H1 (cell line): ENCODE data around the gene ZNF281. TPM values are rescaled to one million over a fixed set of nuclear protein-coding genes. Genes with fewer than 3 reads are reported as not detected.

Source experiments
- CTCF ChIA-PET: fragments of 300-600 bp; sonication (Branson Sonifier 250); formaldehyde crosslinking; loops from one replicate; lab custom pipeline; 2021; ENCODE audit not compliant: partially characterized antibody; lab: Charles Lee
- POLR2A ChIA-PET: fragments of 300-600 bp; sonication (Branson Sonifier 250); formaldehyde crosslinking; loops from one replicate; lab custom pipeline; 2021; ENCODE audit warnings: inconsistent platforms; ENCODE audit not compliant: partially characterized antibody; lab: Charles Lee
- DNase-seq, 2 experiments: peaks; one replicate each; pipeline versions ENCODE4 v3.0.0 to v3.0.0-alpha.2; 2010 to 2022; ENCODE audit warnings: low spot score in 2 of 2, low read depth in 1 of 2, mixed read lengths in 1 of 2
- FAIRE-seq: peaks from 2 replicates; lab custom pipeline; 2011; peaks lifted over from hg19 to GRCh38; lab: Jason Lieb, UNC
- H2AFZ ChIP-seq: 2 replicates; pipeline ENCODE4 v1.8.1; 2012; ENCODE audit warnings: low read length, inconsistent platforms
- H2AK5ac ChIP-seq: 2 replicates; pipeline ENCODE4 v1.6.1; 2013; ENCODE audit warnings: low read depth, low read length
- H2BK120ac ChIP-seq: replicated peaks from 2 replicates; pipeline ENCODE3; 2013; ENCODE audit warnings: low read depth, low read length, inconsistent platforms
- H2BK12ac ChIP-seq: 2 replicates; pipeline ENCODE4 v1.6.1; 2013; ENCODE audit warnings: low read depth, low read length
- H2BK15ac ChIP-seq: 2 replicates; pipeline ENCODE4 v1.6.1; 2013; ENCODE audit warnings: low read length
- H2BK20ac ChIP-seq: 2 replicates; pipeline ENCODE4 v1.6.1; 2013; ENCODE audit warnings: low read length
- H2BK5ac ChIP-seq: 2 replicates; pipeline ENCODE4 v1.6.1; 2013; ENCODE audit warnings: low read depth, low read length
- H3K14ac ChIP-seq: 2 replicates; pipeline ENCODE4 v1.6.1; 2013; ENCODE audit warnings: inconsistent platforms; ENCODE audit not compliant: insufficient read length
- H3K18ac ChIP-seq: 2 replicates; pipeline ENCODE4 v1.6.1; 2013; ENCODE audit warnings: low read length; ENCODE audit errors: extremely low read depth
- H3K23ac ChIP-seq: 2 replicates; pipeline ENCODE4 v1.6.1; 2013; ENCODE audit warnings: inconsistent platforms; ENCODE audit not compliant: insufficient read length
- H3K23me2 ChIP-seq: 2 replicates; pipeline ENCODE4 v1.6.1; 2013; ENCODE audit warnings: low read depth, low read length
- H3K27ac ChIP-seq: 2 replicates; pipeline ENCODE4 v1.6.1; 2011; ENCODE audit warnings: low read depth, low read length, inconsistent platforms
- H3K27me3 ChIP-seq, 4 experiments: replicated peaks in 1 of 4; 1 replicate in 1 of 4; 2 replicates in 3 of 4; pipeline versions ENCODE4 v1.6.1 to v1.8.1; 2011 to 2013; ENCODE audit warnings: low read length in 3 of 4, mild to moderate bottlenecking in 3 of 4, inconsistent platforms in 2 of 4, mixed read lengths in 2 of 4, moderate library complexity in 1 of 4; ENCODE audit not compliant: control insufficient read depth in 3 of 4, insufficient read depth in 3 of 4; ENCODE audit errors: extremely low read depth in 1 of 4
- H3K36me3 ChIP-seq, 4 experiments: 2 replicates each; pipeline versions ENCODE4 v1.6.1 to v1.8.1; 2011 to 2013; ENCODE audit warnings: mild to moderate bottlenecking in 4 of 4, low read length in 3 of 4, moderate library complexity in 2 of 4, control low read depth in 1 of 4, inconsistent platforms in 1 of 4; ENCODE audit not compliant: insufficient read depth in 4 of 4, control insufficient read depth in 2 of 4
- H3K4ac ChIP-seq: replicated peaks from 2 replicates; pipeline ENCODE3; 2013; ENCODE audit warnings: low read length, low read depth, mixed read lengths, inconsistent platforms; ENCODE audit not compliant: insufficient read length
- H3K4me1 ChIP-seq, 4 experiments: replicated peaks in 1 of 4; 1 replicate in 1 of 4; 2 replicates in 3 of 4; pipeline versions ENCODE4 v1.6.1 to v1.8.1; 2011 to 2013; ENCODE audit warnings: low read length in 3 of 4, inconsistent platforms in 2 of 4, mixed read lengths in 1 of 4; ENCODE audit not compliant: insufficient read depth in 4 of 4, control insufficient read depth in 3 of 4
- H3K4me2 ChIP-seq, 2 experiments: 2 replicates each; pipeline versions ENCODE4 v1.6.1 to v1.8.1; 2011 to 2013; ENCODE audit warnings: low read depth in 2 of 2, low read length in 2 of 2, control low read depth in 1 of 2, inconsistent platforms in 1 of 2, mild to moderate bottlenecking in 1 of 2; ENCODE audit not compliant: insufficient read depth in 1 of 2
- H3K4me3 ChIP-seq, 4 experiments: fragments of 200-600, 300-600 bp in 1 of 4; sonication (generic), shearing (Covaris generic), sonication (Bioruptor Twin) in 1 of 4; 2 replicates each; pipeline versions ENCODE4 v1.5.1 to v1.8.1; 2011 to 2016; ENCODE audit warnings: low read length in 4 of 4, low read depth in 3 of 4, control low read depth in 2 of 4, inconsistent platforms in 2 of 4, mild to moderate bottlenecking in 2 of 4, mixed read lengths in 1 of 4, moderate library complexity in 1 of 4; ENCODE audit not compliant: insufficient read depth in 2 of 4; ENCODE audit errors: extremely low read depth in 1 of 4
- H3K56ac ChIP-seq: replicated peaks from 2 replicates; pipeline ENCODE3; 2013; ENCODE audit warnings: low read depth, mild to moderate bottlenecking, mixed read lengths, low read length, inconsistent platforms; ENCODE audit not compliant: insufficient read length
- H3K79me1 ChIP-seq: 2 replicates; pipeline ENCODE4 v1.6.1; 2013; ENCODE audit warnings: low read depth, low read length, control low read depth
- H3K79me2 ChIP-seq, 2 experiments: 2 replicates each; pipeline versions ENCODE4 v1.6.1 to v1.8.1; 2012 to 2013; ENCODE audit warnings: low read length in 2 of 2, mild to moderate bottlenecking in 2 of 2, inconsistent platforms in 1 of 2; ENCODE audit not compliant: insufficient read depth in 2 of 2, control insufficient read depth in 1 of 2
- H3K9ac ChIP-seq, 4 experiments: replicated peaks in 1 of 4; 1 replicate in 1 of 4; 2 replicates in 3 of 4; pipeline versions ENCODE4 v1.6.1 to v1.8.1; 2011 to 2013; ENCODE audit warnings: low read depth in 3 of 4, low read length in 3 of 4, control low read depth in 2 of 4, mild to moderate bottlenecking in 2 of 4, moderate library complexity in 2 of 4, inconsistent platforms in 1 of 4; ENCODE audit errors: extremely low read depth in 1 of 4
- H3K9me3 ChIP-seq, 2 experiments: 2 replicates each; pipeline versions ENCODE4 v1.6.1 to v1.8.1; 2012 to 2013; ENCODE audit warnings: mild to moderate bottlenecking in 2 of 2, moderate library complexity in 2 of 2, control low read depth in 1 of 2, inconsistent platforms in 1 of 2, low read depth in 1 of 2, low read length in 1 of 2, mixed read lengths in 1 of 2; ENCODE audit not compliant: insufficient read depth in 2 of 2
- H4K20me1 ChIP-seq, 2 experiments: replicated peaks in 1 of 2; 2 replicates each; pipeline versions ENCODE3 to v1.8.1; 2011 to 2013; ENCODE audit warnings: inconsistent platforms in 2 of 2, low read length in 2 of 2, mild to moderate bottlenecking in 1 of 2; ENCODE audit not compliant: insufficient read depth in 2 of 2, control insufficient read depth in 1 of 2
- H4K5ac ChIP-seq: 2 replicates; pipeline ENCODE4 v1.6.1; 2013; ENCODE audit warnings: low read length, low read depth, mixed read lengths, inconsistent platforms; ENCODE audit not compliant: insufficient read length
- H4K8ac ChIP-seq: 2 replicates; pipeline ENCODE4 v1.8.0; 2013; ENCODE audit warnings: mild to moderate bottlenecking, moderate library complexity, low read length, inconsistent platforms; ENCODE audit not compliant: insufficient read depth; ENCODE audit errors: extremely low read depth
- H4K91ac ChIP-seq: replicated peaks from 2 replicates; pipeline ENCODE3; 2013; ENCODE audit warnings: low read length, mixed read lengths, inconsistent platforms; ENCODE audit not compliant: insufficient read length
- CBX8 ChIP-seq: fragments of 300-800, 300-1000 bp; sonication (generic); IDR thresholded peaks from 2 replicates; pipeline ENCODE4 v1.7.1; 2016; ENCODE audit warnings: low read depth, low read length, borderline replicate concordance
- EZH2 ChIP-seq: fragments of 200-600 bp; sonication (generic); IDR thresholded peaks from 2 replicates; pipeline ENCODE4 v1.7.1; 2012; ENCODE audit warnings: low read depth, mild to moderate bottlenecking, moderate library complexity, low read length, inconsistent platforms; ENCODE audit not compliant: severe bottlenecking
- FOSL1 ChIP-seq: IDR thresholded peaks from 2 replicates; pipeline ENCODE4 v1.6.1; 2011; ENCODE audit warnings: mild to moderate bottlenecking, low read depth, low read length, moderate library complexity; ENCODE audit not compliant: insufficient read depth
- GTF2F1 ChIP-seq: IDR thresholded peaks from 2 replicates; pipeline ENCODE4 v1.6.1; 2012; ENCODE audit warnings: low read depth, low read length, improper control_type of control experiment, borderline replicate concordance
- HDAC2 ChIP-seq, 2 experiments: fragments of 300-600 bp in 1 of 2; sonication (generic) in 1 of 2; IDR thresholded peaks; 2 replicates each; pipeline ENCODE4 v1.6.1; 2011 to 2012; ENCODE audit warnings: low read depth in 2 of 2, low read length in 2 of 2, mild to moderate bottlenecking in 2 of 2, moderate library complexity in 2 of 2, borderline replicate concordance in 1 of 2, inconsistent platforms in 1 of 2
- JUN ChIP-seq: IDR thresholded peaks from 2 replicates; pipeline ENCODE4 v1.6.1; 2011; ENCODE audit warnings: low read depth, mild to moderate bottlenecking, improper control_type of control experiment, low read length
- NANOG ChIP-seq: IDR thresholded peaks from 2 replicates; pipeline ENCODE4 v1.6.1; 2011; ENCODE audit warnings: low read length, low read depth, mild to moderate bottlenecking, inconsistent platforms; ENCODE audit not compliant: insufficient read depth, poor library complexity, severe bottlenecking
- POLR2AphosphoS5 ChIP-seq: IDR thresholded peaks from 2 replicates; pipeline ENCODE4 v1.6.1; 2011; ENCODE audit warnings: low read depth, low read length
- RAD21 ChIP-seq, 2 experiments: IDR thresholded peaks in 1 of 2; conservative IDR thresholded peaks in 1 of 2; 2 replicates each; pipeline ENCODE4 v1.6.1; 2011; ENCODE audit warnings: low read depth in 2 of 2, low read length in 2 of 2, improper control_type of control experiment in 1 of 2, inconsistent platforms in 1 of 2, mild to moderate bottlenecking in 1 of 2, moderate library complexity in 1 of 2
- RNF2 ChIP-seq: fragments of 200-900, 300-1000 bp; sonication (generic); IDR thresholded peaks from 2 replicates; pipeline ENCODE4 v1.7.1; 2016; ENCODE audit warnings: borderline replicate concordance, low read depth, mild to moderate bottlenecking, antibody characterized with exemption, low read length; ENCODE audit not compliant: poor library complexity, severe bottlenecking; ENCODE audit errors: missing control alignments
- SIRT6 ChIP-seq: IDR thresholded peaks from one replicate; pipeline ENCODE4 v1.7.1; 2012; ENCODE audit warnings: low read length, inconsistent platforms
- SP2 ChIP-seq: IDR thresholded peaks from 2 replicates; pipeline ENCODE4 v1.6.1; 2012; ENCODE audit warnings: mild to moderate bottlenecking, low read length, inconsistent platforms
- SP4 ChIP-seq: IDR thresholded peaks from 2 replicates; pipeline ENCODE4 v1.6.1; 2012; ENCODE audit warnings: low read length, inconsistent platforms
- TCF12 ChIP-seq: IDR thresholded peaks from 2 replicates; pipeline ENCODE4 v1.6.1; 2011; ENCODE audit warnings: low read depth, mild to moderate bottlenecking, low read length
- WGBS, 2 experiments: shearing (Covaris generic) in 1 of 2; methylation state at CpG; one replicate each; pipeline versions ENCODE4 v1.1.6 to v1.1.7; 2013 to 2015; ENCODE audit warnings: low lambda C conversion rate in 2 of 2, mixed read lengths in 2 of 2, inconsistent platforms in 1 of 2, low coverage in 1 of 2, missing lambda C conversion rate in 1 of 2; ENCODE audit not compliant: insufficient replicate concordance in 2 of 2, insufficient coverage in 1 of 2, insufficient read length in 1 of 2; ENCODE audit errors: extremely low coverage in 1 of 2, missing lambda C conversion rate in 1 of 2; 5-methylcytosine and 5-hydroxymethylcytosine counted together
- polyA plus RNA-seq, 7 experiments: library from polyadenylated mRNA; depleted of rRNA in 3 of 7; stranded (reverse) in 5 of 7; unstranded in 2 of 7; fragments of >200 nt in 5 of 7; fragments of 200-250 nt in 2 of 7; gene quantifications; 1 replicate in 5 of 7; 2 replicates in 1 of 7; 4 replicates in 1 of 7; pipeline versions ENCODE4 v1.2.1 to v1.2.3, GENCODE V29; 2011 to 2013; ENCODE audit warnings: missing spikeins in 2 of 7, mixed read lengths in 2 of 7
- total RNA-seq: library from RNA; stranded (reverse); fragmentation: NEBNext Ultra II Directional; extraction: Animal tissue kit (Norgen Biotek cat#: 25700); gene quantifications from 2 replicates; pipeline ENCODE4 v1.2.1, GENCODE V29; 2021

ZNF281 gene
- total and polyA plus RNA-seq, 2 of the 8 experiments (the other 6 are each of a cell fraction or from before 2014, with no cell fraction given), result 19.5 to 61.4 TPM

DNA sequence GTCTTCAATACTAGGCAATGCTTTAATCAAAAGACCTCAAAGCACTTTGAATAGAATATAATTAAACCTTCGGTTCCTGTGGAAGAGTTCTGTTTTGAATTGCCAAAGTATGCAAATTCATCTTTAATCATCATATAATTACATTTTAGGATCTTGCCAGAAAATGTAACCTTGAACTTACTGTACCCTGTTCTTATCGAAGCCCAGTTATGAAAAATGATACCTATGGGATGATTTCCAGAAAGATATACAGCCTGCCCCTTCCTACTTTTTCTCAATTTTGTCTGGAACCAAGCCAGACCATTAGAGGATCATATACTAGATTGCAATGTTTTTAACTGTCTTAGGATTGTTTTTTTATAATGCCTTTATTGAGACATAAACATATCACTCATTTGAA, 34.0 kb upstream of the ZNF281 start:
- H3K27ac ChIP-seq, result no peak overlapping the region
- H3K79me2 ChIP-seq, result no peaks in the 10 kb centered on the region
- no peak overlapping the region for H3K4me2 ChIP-seq
- H3K56ac ChIP-seq, result no peak overlapping the region
- H2BK12ac ChIP-seq, result no peak overlapping the region
- no peaks in the 10 kb centered on the region for H3K27me3 ChIP-seq
- H2AK5ac ChIP-seq, result no peak overlapping the region
- peaks cover 0 to 15% (median 5%) of the 10 kb centered on the region in 4 experiments; a peak in 2 of 8 replicates for H3K36me3 ChIP-seq
- no peak overlapping the region for H3K9ac ChIP-seq
- no peak overlapping the region for H3K18ac ChIP-seq
- no peak overlapping the region for H2BK15ac ChIP-seq
- no peak overlapping the region for H4K91ac ChIP-seq
- H4K8ac ChIP-seq, result no peak overlapping the region
- peaks cover 2% of the 10 kb centered on the region; the same call in 1 of the 2 replicates for H3K79me1 ChIP-seq
- H3K9me3 ChIP-seq, result peaks cover 0 to 3% of the 10 kb centered on the region in 2 experiments; a peak in 1 of 4 replicates
- H3K4ac ChIP-seq, result no peak overlapping the region
- CTCF ChIA-PET, result no interaction called here
- no peaks in the 10 kb centered on the region; a peak in 1 of 7 replicates for H3K4me1 ChIP-seq
- no peak overlapping the region for H2BK5ac ChIP-seq
- DNase-seq (no peak), FAIRE-seq (no peak)
- no peaks in the 10 kb centered on the region for H3K23me2 ChIP-seq
- no peaks in the 10 kb centered on the region for H4K20me1 ChIP-seq
- no peak overlapping the region for H4K5ac ChIP-seq
- no peak overlapping the region for H3K4me3 ChIP-seq
- no peak overlapping the region for H2AFZ ChIP-seq
- no peak overlapping the region for H3K14ac ChIP-seq
- 93% methylated on average over 2 of the region's 2 CpGs; no CpG with 5 or more reads in 1 of the 2 experiments for WGBS, 2 experiments
- H2BK20ac ChIP-seq, result no peak overlapping the region
- H2BK120ac ChIP-seq, result no peak overlapping the region
- no peak overlapping the region for H3K23ac ChIP-seq
- POLR2A ChIA-PET, result interaction anchor here (2.7 kb wide), 1 partner anchor 14 kb away, joined by 7 read pairs; no protein-coding TSS in a partner anchor
- no peak for TF ChIP-seq SP2
- TF ChIP-seq GTF2F1, result no peak
- no peak for TF ChIP-seq HDAC2 (IDR thresholded peaks at IDR 0.05; ENCODE audit: borderline replicate concordance in 1 of 2, low read depth in 2 of 2, low read length in 2 of 2)
- TF ChIP-seq RAD21 (IDR thresholded peaks at IDR 0.05 in 1 of 2, conservative IDR thresholded peaks at IDR 0.05 in 1 of 2; ENCODE audit: low read depth in 2 of 2, low read length in 2 of 2), result no peak
- TF ChIP-seq POLR2AphosphoS5, result no peak
- no peak for TF ChIP-seq RNF2
- TF ChIP-seq SIRT6, result no peak
- no peak for TF ChIP-seq SP4
- TF ChIP-seq FOSL1, result no peak
- TF ChIP-seq JUN, result no peak
- no peak for TF ChIP-seq CBX8
- TF ChIP-seq NANOG, result no peak
- TF ChIP-seq TCF12, result no peak
- no peak for TF ChIP-seq EZH2
